ENCODE data around the gene CNTNAP5. TPM values are rescaled to one million over a fixed set of nuclear protein-coding genes. Genes with fewer than 3 reads are reported as not detected.

CNTNAP5 gene
- total and polyA plus RNA-seq, 2 of the 4 experiments (the other 2 are of a cell fraction) = not detected

- no peak overlapping the region for H2BK15ac ChIP-seq (ENCODE audit: low read depth, low read length)
- H3K56ac ChIP-seq (ENCODE audit: extremely low read depth, insufficient read depth, low read length) = no peak overlapping the region
- no peaks in the 10 kb centered on the region for H3K9me1 ChIP-seq (ENCODE audit: insufficient read depth, low read length)
- no peak overlapping the region for H2BK120ac ChIP-seq (ENCODE audit: low read depth, low read length)
- H4K20me1 ChIP-seq (ENCODE audit: insufficient read depth, low read length) = no peaks in the 10 kb centered on the region
- H2AK5ac ChIP-seq (ENCODE audit: low read depth, low read length) = no peak overlapping the region
- H3K27me3 ChIP-seq (ENCODE audit: control insufficient read depth, insufficient read depth, low read length) = no peaks in the 10 kb centered on the region
- ATAC-seq (ENCODE audit: low read depth) = no peak
- WGBS, 2 experiments (ENCODE audit: extremely low coverage in 2 of 2, insufficient read length in 1 of 2) = no CpG with 5 or more reads among the region's 2 CpGs
- H3K4me2 ChIP-seq (ENCODE audit: low read depth, low read length) = no peak overlapping the region
- POLR2A ChIA-PET (ENCODE audit: unreplicated experiment) = no interaction called here
- no peaks in the 10 kb centered on the region for H3K36me3 ChIP-seq (ENCODE audit: control insufficient read depth, insufficient read depth, low read length)
- H4K8ac ChIP-seq (ENCODE audit: low read depth in 2 of 2, low read length in 2 of 2) = no peak overlapping the region
- in situ Hi-C loops (cut with MboI; ENCODE audit: low sequenced_read_pairs) (no loop called here), intact Hi-C loops (cut with micrococcal nuclease) (no loop called here), dilution Hi-C loops (cut with HindIII; ENCODE audit: low sequenced_read_pairs, unreplicated experiment) (no loop called here)
- H3K4me1 ChIP-seq (ENCODE audit: control insufficient read depth, insufficient read depth, low read length) = no peaks in the 10 kb centered on the region
- H3K79me1 ChIP-seq (ENCODE audit: low read depth in 1 of 2, low read length in 2 of 2) = no peaks in the 10 kb centered on the region
- no TSS peak for BruUV-seq (replicated peaks)
- H3K4me3 ChIP-seq (ENCODE audit: insufficient read depth, low read depth, low read length) = no peak overlapping the region
- TF ChIP-seq RAD21 (IDR thresholded peaks at IDR 0.05; ENCODE audit: low read length) (no peak), CHD1 (IDR thresholded peaks at IDR 0.05; ENCODE audit: low read depth, low read length) (no peak), NFE2L2 (IDR thresholded peaks at IDR 0.05; ENCODE audit: low read depth, low read length) (no peak), MXI1 (IDR thresholded peaks at IDR 0.05; ENCODE audit: borderline replicate concordance, low read depth, low read length) (no peak), CTCF (conservative IDR thresholded peaks at IDR 0.05; ENCODE audit: low read depth, low read length) (no peak), POLR2A (IDR thresholded peaks at IDR 0.05; ENCODE audit: low read depth, low read length) (no peak), RFX5 (IDR thresholded peaks at IDR 0.05; ENCODE audit: low read depth, low read length) (no peak), MAZ (IDR thresholded peaks at IDR 0.05; ENCODE audit: borderline replicate concordance, low read depth, low read length) (no peak), CEBPB (IDR thresholded peaks at IDR 0.05; ENCODE audit: low read depth, low read length) (no peak), RCOR1 (IDR thresholded peaks at IDR 0.05; ENCODE audit: insufficient replicate concordance, low read length) (no peak), FOS (IDR thresholded peaks at IDR 0.05; ENCODE audit: low read depth, low read length) (no peak), USF2 (IDR thresholded peaks at IDR 0.05; ENCODE audit: low read depth, low read length) (no peak), SMC3 (IDR thresholded peaks at IDR 0.05; ENCODE audit: low read depth, low read length) (no peak), MAFK (IDR thresholded peaks at IDR 0.05; ENCODE audit: low read depth, low read length) (no peak), ELK1 (IDR thresholded peaks at IDR 0.05; ENCODE audit: borderline replicate concordance, low read depth, low read length) (no peak)
- DNase-seq = no peak
- no peak overlapping the region for H3K23ac ChIP-seq (ENCODE audit: low read depth, low read length)
- H3K14ac ChIP-seq (replicated peaks; ENCODE audit: low read depth, low read length) = no peak overlapping the region
- H4K91ac ChIP-seq (ENCODE audit: insufficient read depth, low read depth, low read length) = no peak overlapping the region
- H2AFZ ChIP-seq (replicated peaks; ENCODE audit: low read length, poor library complexity) = no peak overlapping the region
- H3K4ac ChIP-seq (ENCODE audit: low read depth, low read length) = no peak overlapping the region
- no peak overlapping the region for H2BK20ac ChIP-seq (ENCODE audit: low read depth, low read length)
- no peak overlapping the region for H3K27ac ChIP-seq (ENCODE audit: insufficient read depth, low read length)
- H3K18ac ChIP-seq (ENCODE audit: low read depth, low read length) = no peak overlapping the region
- H2AK9ac ChIP-seq (replicated peaks; ENCODE audit: low read depth, low read length, poor library complexity) = no peak overlapping the region
- no peak overlapping the region for H2BK5ac ChIP-seq (ENCODE audit: low read depth, low read length, poor library complexity, severe bottlenecking)
- no peak overlapping the region for H3K9ac ChIP-seq (ENCODE audit: low read depth, low read length)
- CTCF ChIA-PET = interaction anchor here (0.5 kb wide), 1 partner anchor 1509 kb away, joined by 3 read pairs; no protein-coding TSS in a partner anchor
- 0 out of 2 replicates have a peak, but pooled peaks cover 2% of the 10 kb centered on the region for H3K9me3 ChIP-seq (ENCODE audit: control insufficient read depth, insufficient read depth, low read length)
- no peak overlapping the region for H4K5ac ChIP-seq (ENCODE audit: low read depth, low read length)
Observed at GRCh38 chr2:124953921-124954320, 928.8 kb downstream of the CNTNAP5 start.

All from IMR-90 (cell line).